GM12872 (cell line): ENCODE measurements around the gene FHAD1.

Experiments
- CTCF ChIP-seq: IDR thresholded peaks from 3 replicates; pipeline ENCODE4 v1.5.1; 2011; ENCODE audit warnings: low read depth, mild to moderate bottlenecking, low read length, moderate library complexity; ENCODE audit not compliant: insufficient read depth

FHAD1 gene

GRCh38 chr1:15418806-15419515 is 171.9 kb downstream of the FHAD1 start:
- TF ChIP-seq CTCF, result no peak

GRCh38 chr1:15420853-15421465 is 173.9 kb downstream of the FHAD1 start:
- TF ChIP-seq CTCF, result peak; percentile 17; the same call in 1 of the 3 replicates

- no peak for TF ChIP-seq CTCF
These were observed 175.8 kb downstream of the FHAD1 start for GRCh38 chr1:15422871-15423270.

- no peak for TF ChIP-seq CTCF
These were observed 176.5 kb downstream of the FHAD1 start for GRCh38 chr1:15423355-15424077.

- no peak for TF ChIP-seq CTCF
These were observed 177.2 kb downstream of the FHAD1 start for GRCh38 chr1:15424146-15424667.

- TF ChIP-seq CTCF, result no peak
These were observed 178.0 kb downstream of the FHAD1 start for GRCh38 chr1:15424981-15425380.

GRCh38 chr1:15425521-15425920 is 178.5 kb downstream of the FHAD1 start:
- no peak for TF ChIP-seq CTCF
